AG09309 (cell line): ENCODE results near the gene CCDC92B.

Experiments used
- DNase-seq: peaks from one replicate; pipeline ENCODE4 v3.0.0-alpha.2; 2010; ENCODE audit warnings: low read depth
- H3K4me3 ChIP-seq: 2 replicates; pipeline ENCODE4 v1.5.1; 2011; ENCODE audit warnings: mild to moderate bottlenecking, low read depth, low read length, moderate library complexity; ENCODE audit not compliant: control insufficient read depth
- CTCF ChIP-seq: IDR thresholded peaks from 2 replicates; pipeline ENCODE4 v1.5.1; 2011; ENCODE audit warnings: mild to moderate bottlenecking, low read depth, low read length, inconsistent platforms; ENCODE audit not compliant: insufficient read depth, control insufficient read depth; ENCODE audit errors: missing control alignments

The CCDC92B gene

GRCh38 chr17:2708585-2709182 is 40.8 kb downstream of the CCDC92B start:
- no peak overlapping the region for H3K4me3 ChIP-seq
- TF ChIP-seq CTCF: no peak
- DNase-seq: no peak

GRCh38 chr17:2707721-2708584 is 41.5 kb downstream of the CCDC92B start:
- DNase-seq: no peak
- peak; percentile 49 for TF ChIP-seq CTCF
- H3K4me3 ChIP-seq: no peak overlapping the region

GRCh38 chr17:2706911-2707510 is 42.4 kb downstream of the CCDC92B start:
- DNase-seq: no peak
- no peak overlapping the region for H3K4me3 ChIP-seq
- TF ChIP-seq CTCF: no peak

GRCh38 chr17:2705888-2706795 is 43.3 kb downstream of the CCDC92B start:
- TF ChIP-seq CTCF: no peak
- no peak for DNase-seq
- H3K4me3 ChIP-seq: no peak overlapping the region

GRCh38 chr17:2705263-2705662 is 44.2 kb downstream of the CCDC92B start:
- H3K4me3 ChIP-seq: no peak overlapping the region
- no peak for TF ChIP-seq CTCF
- no peak for DNase-seq

GRCh38 chr17:2704890-2705248 is 44.6 kb downstream of the CCDC92B start:
- H3K4me3 ChIP-seq: no peak overlapping the region
- no peak for DNase-seq
- no peak for TF ChIP-seq CTCF
